Upper lobe of left lung (tissue), 4 donors: ENCODE data around the gene CFAP299.

ENCODE experiments used
- CTCF ChIP-seq, 6 experiments: fragments of 450-650 bp in 4 of 6; fragments of 200-600 bp in 2 of 6; sonication (generic) in 2 of 6; IDR thresholded peaks; one replicate each; pipeline ENCODE4 v1.5.1; 2016 to 2019; ENCODE audit warnings: antibody characterized with exemption in 6 of 6
- EP300 ChIP-seq, 4 donors: sonication (generic); formaldehyde crosslinking; IDR thresholded peaks; one replicate each; pipeline ENCODE4 v1.5.1; 2017; ENCODE audit warnings: antibody characterized with exemption in 4 of 4, control low read depth in 2 of 4
- POLR2A ChIP-seq, 4 donors: fragments of 450-650 bp; IDR thresholded peaks; one replicate each; pipeline ENCODE4 v1.5.1; 2016 to 2017; ENCODE audit warnings: antibody characterized with exemption in 4 of 4, mild to moderate bottlenecking in 2 of 4

DNA sequence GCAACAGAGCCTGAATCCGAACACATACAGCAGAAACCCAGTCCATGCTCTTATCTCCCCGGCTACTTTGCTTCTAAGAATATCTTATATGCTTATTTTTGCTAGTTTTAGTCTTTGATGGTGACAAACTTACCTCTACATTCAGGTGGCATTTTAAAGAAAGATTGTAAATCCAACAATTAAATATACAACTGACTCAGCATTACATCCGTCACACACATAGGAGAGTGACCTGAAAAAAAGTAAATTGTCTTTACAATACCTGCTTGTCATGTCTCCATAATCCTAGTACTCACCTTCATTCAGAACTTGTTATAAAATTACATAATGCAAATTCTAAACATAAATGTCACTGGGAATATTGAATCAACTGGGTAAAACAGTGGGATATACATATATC lies 664.4 kb downstream of the CFAP299 start:
- TF ChIP-seq CTCF (IDR thresholded peaks at IDR 0.05) (no peak), POLR2A (IDR thresholded peaks at IDR 0.05) (no peak), EP300 (IDR thresholded peaks at IDR 0.05) (no peak)
